Stimulated activated naive CD8-positive, alpha-beta T cell treated with anti-CD3 and anti-CD28 coated beads, Interleukin-15, amount 100 ng/mL, for 72 hours (primary cell): Measurements from ENCODE around the gene GALNT3.

Experiments
- ATAC-seq: fragments of 150-1000 bp; cut with Tn5 transposase; 2 replicates; pipeline ENCODE4 v1.10.0; 2021; ENCODE audit warnings: mild to moderate bottlenecking, moderate library complexity
- DNase-seq, 2 donors: peaks; one replicate each; pipeline ENCODE4 v3.0.0; 2021 to 2022
- H3K27ac Mint-ChIP-seq, 2 donors: one replicate each; pipeline ENCODE4 v1.8.0; 2022; ENCODE audit warnings: mild to moderate bottlenecking in 2 of 2, mixed read lengths in 2 of 2, moderate library complexity in 2 of 2
- H3K27me3 Mint-ChIP-seq: one replicate; pipeline ENCODE4 v1.8.0; 2022; ENCODE audit warnings: mixed read lengths
- H3K4me1 Mint-ChIP-seq: one replicate; pipeline ENCODE4 v1.8.0; 2022; ENCODE audit warnings: mild to moderate bottlenecking, mixed read lengths
- H3K4me3 Mint-ChIP-seq, 2 donors: one replicate each; pipeline ENCODE4 v1.8.0; 2022; ENCODE audit warnings: mild to moderate bottlenecking in 2 of 2, mixed read lengths in 2 of 2, moderate library complexity in 1 of 2
- H3K9me3 Mint-ChIP-seq, 2 donors: one replicate each; pipeline ENCODE4 v1.8.0; 2022; ENCODE audit warnings: mixed read lengths in 2 of 2

The GALNT3 gene

DNA sequence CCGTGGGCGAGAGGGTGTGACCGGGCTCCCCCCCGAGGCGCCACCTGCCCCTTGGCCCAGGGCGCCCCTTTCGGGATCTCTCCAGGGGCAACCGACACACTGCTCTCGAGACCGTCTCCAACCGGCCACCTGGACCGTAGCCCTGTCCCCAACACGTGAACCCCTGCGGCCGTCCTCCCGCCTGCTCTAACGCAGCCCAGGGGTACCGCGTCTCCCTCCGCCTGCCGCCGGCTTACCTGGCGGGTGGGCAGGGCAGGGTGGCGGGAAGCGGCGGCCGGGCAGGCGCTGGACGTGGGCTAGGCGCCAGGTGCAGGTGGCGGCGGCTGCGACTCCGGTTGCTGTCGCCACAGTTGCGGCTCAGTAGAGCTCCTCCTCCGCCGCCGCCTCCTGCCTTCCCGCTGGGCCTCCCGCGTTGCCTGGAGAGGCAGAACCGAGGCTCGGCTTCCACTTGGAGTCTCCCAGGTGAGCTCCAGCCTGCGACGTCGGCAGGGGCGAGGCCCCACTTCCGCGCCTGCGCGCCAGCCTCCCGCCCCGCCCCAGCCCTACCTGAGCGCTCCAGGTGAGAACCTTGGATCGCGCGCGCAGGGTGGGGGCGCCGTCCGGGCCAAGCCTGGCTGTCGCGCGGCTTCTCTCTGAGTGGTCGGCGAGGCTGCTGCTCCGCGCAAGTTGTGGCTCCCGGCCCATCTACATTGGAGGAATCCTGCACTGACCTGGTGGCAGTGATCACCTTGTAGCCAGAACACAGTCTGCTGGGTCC lies at the start of gene GALNT3:
GALNT3 (minus strand) TSS at position 469 of the 757 bp plus-strand sequence. CDS start 23,547 bp downstream, outside the sequence.
- Mint-ChIP-seq H3K27me3 (peaks cover 32% of the 10 kb centered on the region), H3K27ac (peak within 1 kb of the TSS; percentile 96 to 97), H3K4me1 (peaks cover 22% of the 10 kb centered on the region), H3K4me3 (peak within 1 kb of the TSS; percentile 86 to 87), H3K9me3 (no peaks in the 10 kb centered on the region)
- DNase-seq, result peak; percentile 25 to 27
- ATAC-seq, result peak; percentile 61

DNA sequence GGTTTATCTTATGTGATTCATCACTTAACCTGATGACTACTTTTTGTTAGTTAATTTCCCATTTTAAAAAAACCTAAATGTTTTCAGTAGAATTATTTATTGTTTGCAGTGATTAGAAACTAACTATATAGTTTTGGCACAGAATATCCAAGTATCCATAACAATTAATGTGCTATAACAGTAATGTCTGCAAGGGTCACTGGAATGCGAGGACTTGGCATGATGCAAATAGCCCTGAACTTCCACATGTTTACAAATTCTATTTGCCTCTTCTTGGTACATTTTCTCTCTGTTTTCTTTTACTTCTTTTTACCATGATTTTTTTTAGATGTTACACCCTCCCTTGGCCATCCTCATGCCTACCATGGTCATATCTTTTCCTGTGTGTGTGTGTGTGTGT lies 49.3 kb upstream of the GALNT3 start:
- no peak overlapping the region for H3K4me3 Mint-ChIP-seq
- ATAC-seq (no peak), DNase-seq (no peak)
- H3K27ac Mint-ChIP-seq, result no peak overlapping the region
- H3K27me3 Mint-ChIP-seq, result no peaks in the 10 kb centered on the region
- no peaks in the 10 kb centered on the region for H3K9me3 Mint-ChIP-seq
- no peaks in the 10 kb centered on the region for H3K4me1 Mint-ChIP-seq

GRCh38 chr2:165840333-165840958 lies 46.4 kb upstream of the GALNT3 start:
- no peak overlapping the region for H3K4me3 Mint-ChIP-seq
- ATAC-seq (no peak), DNase-seq (no peak)
- H3K27ac Mint-ChIP-seq, result no peak overlapping the region
- no peaks in the 10 kb centered on the region for H3K4me1 Mint-ChIP-seq
- no peaks in the 10 kb centered on the region for H3K9me3 Mint-ChIP-seq
- no peaks in the 10 kb centered on the region for H3K27me3 Mint-ChIP-seq

GRCh38 chr2:165839610-165840009 lies 45.6 kb upstream of the GALNT3 start:
- ATAC-seq (no peak), DNase-seq (no peak)
- Mint-ChIP-seq H3K27ac (peak overlapping the region in 1 of 2 donors; percentile 30), H3K9me3 (no peaks in the 10 kb centered on the region), H3K27me3 (no peaks in the 10 kb centered on the region), H3K4me1 (no peaks in the 10 kb centered on the region), H3K4me3 (no peak overlapping the region)

DNA sequence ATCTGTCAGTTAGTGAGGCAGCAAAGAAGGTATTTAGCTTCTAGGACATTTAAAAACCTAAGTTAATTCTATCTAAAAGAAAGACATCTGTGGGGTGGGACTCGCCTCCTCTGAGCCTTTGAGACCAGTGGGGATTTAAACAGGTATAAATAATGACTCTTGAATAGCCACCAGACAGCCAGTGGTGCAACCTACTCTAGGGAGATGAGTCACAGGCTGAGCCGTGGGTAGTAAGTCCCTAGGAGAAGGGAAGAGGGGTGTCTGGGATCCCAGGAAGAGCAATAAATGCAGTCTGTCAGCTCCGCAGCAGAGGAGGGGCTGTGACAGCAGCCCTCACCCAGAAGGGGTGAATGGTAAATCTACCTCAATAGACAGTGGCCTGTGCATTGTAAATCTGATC lies 43.1 kb upstream of the GALNT3 start:
- Mint-ChIP-seq H3K4me1 (no peaks in the 10 kb centered on the region), H3K27ac (no peak overlapping the region), H3K9me3 (no peaks in the 10 kb centered on the region), H3K4me3 (no peak overlapping the region), H3K27me3 (no peaks in the 10 kb centered on the region)
- DNase-seq (no peak), ATAC-seq (no peak)

- Mint-ChIP-seq H3K4me3 (no peak overlapping the region), H3K4me1 (no peaks in the 10 kb centered on the region), H3K27me3 (no peaks in the 10 kb centered on the region), H3K27ac (no peak overlapping the region), H3K9me3 (no peaks in the 10 kb centered on the region)
- ATAC-seq (no peak), DNase-seq (no peak)
These were observed 41.3 kb upstream of the GALNT3 start for GRCh38 chr2:165835363-165835762.

- no peaks in the 10 kb centered on the region for H3K27me3 Mint-ChIP-seq
- H3K27ac Mint-ChIP-seq, result no peak overlapping the region
- H3K4me3 Mint-ChIP-seq, result no peak overlapping the region
- no peaks in the 10 kb centered on the region for H3K4me1 Mint-ChIP-seq
- ATAC-seq (no peak), DNase-seq (no peak)
- no peaks in the 10 kb centered on the region for H3K9me3 Mint-ChIP-seq
These were observed 39.1 kb upstream of the GALNT3 start for GRCh38 chr2:165833156-165833555.

- no peak for ATAC-seq
- Mint-ChIP-seq H3K4me3 (no peak overlapping the region), H3K27ac (no peak overlapping the region)
These were observed 33.9 kb upstream of the GALNT3 start for GRCh38 chr2:165827921-165828276.

DNA sequence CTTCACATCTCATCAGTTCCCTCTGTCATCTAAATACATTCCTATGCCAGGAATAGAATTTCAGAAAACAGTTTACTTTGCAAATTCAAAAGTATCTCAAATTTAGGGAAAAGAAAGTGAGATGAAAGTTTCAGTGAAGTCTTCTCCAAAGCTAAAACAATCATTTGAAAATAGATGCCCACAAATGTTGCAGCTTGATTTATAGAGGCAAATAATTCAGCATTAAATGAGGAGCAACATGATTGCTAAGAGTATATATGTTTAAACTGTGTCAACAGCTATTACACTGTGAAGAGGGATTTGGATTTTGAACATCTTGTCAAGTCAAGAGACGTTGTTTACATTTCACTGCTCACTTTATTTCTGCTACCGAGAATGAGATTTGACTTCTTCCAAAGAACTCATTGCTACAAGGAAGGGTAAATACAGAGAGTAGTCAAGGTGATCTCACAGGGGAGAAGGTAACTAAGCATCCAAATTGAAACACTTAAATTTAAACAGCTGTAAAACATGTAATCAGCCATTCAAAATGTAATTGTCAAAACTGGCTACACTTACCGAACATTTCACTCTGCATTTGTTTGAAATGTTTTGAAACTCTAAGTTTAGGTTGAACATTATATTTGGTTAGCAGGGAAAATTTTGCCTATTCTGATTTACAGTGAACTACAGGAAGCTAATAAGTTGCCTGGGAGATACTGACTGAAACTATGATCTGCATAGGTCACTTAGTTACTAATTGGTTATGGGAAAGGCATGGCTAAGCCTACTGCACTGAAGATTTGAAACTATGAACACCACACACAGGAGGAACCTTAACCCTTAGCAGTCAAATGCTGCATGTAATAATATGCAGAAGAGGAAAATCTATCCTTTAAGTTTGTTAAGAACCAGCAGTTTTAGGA lies 33.2 kb upstream of the GALNT3 start:
- DNase-seq (no peak), ATAC-seq (no peak)
- no peaks in the 10 kb centered on the region for H3K9me3 Mint-ChIP-seq
- no peaks in the 10 kb centered on the region for H3K4me1 Mint-ChIP-seq
- no peak overlapping the region for H3K4me3 Mint-ChIP-seq
- H3K27ac Mint-ChIP-seq, result no peak overlapping the region
- H3K27me3 Mint-ChIP-seq, result peaks cover 18% of the 10 kb centered on the region

More at GRCh38 chr2:165827921-165828276, 33.9 kb upstream of the GALNT3 start:
- DNase-seq, result no peak
- Mint-ChIP-seq H3K9me3 (no peaks in the 10 kb centered on the region), H3K27me3 (peaks cover 18% of the 10 kb centered on the region), H3K4me1 (no peaks in the 10 kb centered on the region)

GRCh38 chr2:165825041-165825440 lies 31.0 kb upstream of the GALNT3 start:
- DNase-seq, result no peak
- Mint-ChIP-seq H3K27ac (no peak overlapping the region), H3K4me3 (no peak overlapping the region), H3K9me3 (no peaks in the 10 kb centered on the region), H3K4me1 (no peaks in the 10 kb centered on the region), H3K27me3 (peaks cover 18% of the 10 kb centered on the region)
- no peak for ATAC-seq

- no peaks in the 10 kb centered on the region for H3K4me1 Mint-ChIP-seq
- H3K27me3 Mint-ChIP-seq, result peaks cover 13% of the 10 kb centered on the region
- no peak overlapping the region for H3K27ac Mint-ChIP-seq
- no peaks in the 10 kb centered on the region for H3K9me3 Mint-ChIP-seq
- no peak overlapping the region for H3K4me3 Mint-ChIP-seq
- ATAC-seq (no peak), DNase-seq (no peak)
These were observed 26.2 kb upstream of the GALNT3 start for GRCh38 chr2:165820296-165820695.

- no peaks in the 10 kb centered on the region for H3K27me3 Mint-ChIP-seq
- ATAC-seq (no peak), DNase-seq (no peak)
- no peak overlapping the region for H3K27ac Mint-ChIP-seq
- no peaks in the 10 kb centered on the region for H3K9me3 Mint-ChIP-seq
- no peaks in the 10 kb centered on the region for H3K4me1 Mint-ChIP-seq
- H3K4me3 Mint-ChIP-seq, result no peak overlapping the region
These were observed 24.9 kb upstream of the GALNT3 start for GRCh38 chr2:165818920-165819319.

DNA sequence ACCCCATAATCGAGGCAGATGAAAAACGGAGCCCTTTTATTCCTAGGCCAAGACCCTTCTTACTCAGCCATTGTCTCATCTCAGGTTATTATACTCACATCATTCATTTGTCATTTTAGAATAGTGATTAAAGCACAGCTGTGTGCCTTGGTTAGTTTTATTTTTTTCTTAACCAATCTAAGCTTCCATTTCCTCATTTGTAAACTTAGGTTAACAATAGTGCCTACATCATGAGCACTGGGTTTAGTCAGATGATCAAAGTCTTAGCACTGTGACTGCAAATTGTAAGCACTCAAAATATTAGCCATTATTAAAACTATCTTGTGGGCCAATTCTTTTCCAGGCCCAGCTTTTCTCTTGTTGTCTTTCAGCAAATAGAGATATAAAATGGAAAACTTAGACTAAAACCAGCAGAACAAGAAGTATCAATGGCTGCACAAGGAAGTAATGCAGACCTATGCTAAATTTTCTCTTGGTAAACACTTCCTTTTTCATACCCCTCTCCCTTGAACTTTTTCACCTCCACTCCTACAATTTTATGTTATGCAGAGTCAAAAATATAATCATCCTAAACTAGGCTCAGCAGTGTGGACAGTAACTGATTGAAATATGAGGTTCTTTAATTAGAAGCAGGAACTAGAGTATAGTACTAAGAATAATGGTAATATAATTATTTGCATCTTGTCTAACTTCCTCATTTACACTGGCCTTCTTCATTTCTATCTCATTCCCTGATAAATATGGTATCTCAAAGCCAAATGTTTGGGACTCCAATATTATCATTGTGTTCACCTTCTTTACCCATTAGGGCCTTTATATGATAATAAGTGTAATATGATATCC lies 21.5 kb upstream of the GALNT3 start:
- Mint-ChIP-seq H3K9me3 (no peaks in the 10 kb centered on the region), H3K27ac (no peak overlapping the region), H3K4me3 (no peak overlapping the region), H3K27me3 (no peaks in the 10 kb centered on the region), H3K4me1 (no peaks in the 10 kb centered on the region)
- ATAC-seq (no peak), DNase-seq (no peak)

DNA sequence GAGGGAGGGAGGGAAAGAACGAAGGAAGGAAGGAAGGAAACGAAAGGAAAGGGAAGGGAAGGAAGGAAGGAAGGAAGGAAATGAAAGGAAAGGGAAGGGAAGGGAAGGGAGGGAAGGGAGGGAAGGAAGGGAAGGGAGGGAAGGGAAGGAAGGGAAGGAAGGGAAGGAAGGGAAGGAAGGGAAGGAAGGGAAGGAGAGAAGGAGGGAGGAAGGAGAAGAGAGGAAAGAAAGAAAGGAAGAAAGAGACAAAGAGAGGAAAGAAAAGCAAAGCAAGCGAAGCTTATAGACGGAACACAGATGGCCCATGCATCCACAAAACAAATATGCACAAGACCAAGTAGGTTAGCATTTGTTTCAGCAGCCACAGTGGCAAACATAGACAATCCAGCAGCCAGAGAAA lies 20.4 kb upstream of the GALNT3 start:
- DNase-seq (no peak), ATAC-seq (no peak)
- no peaks in the 10 kb centered on the region for H3K27me3 Mint-ChIP-seq
- no peaks in the 10 kb centered on the region for H3K9me3 Mint-ChIP-seq
- H3K27ac Mint-ChIP-seq, result no peak overlapping the region
- no peak overlapping the region for H3K4me3 Mint-ChIP-seq
- no peaks in the 10 kb centered on the region for H3K4me1 Mint-ChIP-seq
